ENCODE results near the gene RDM1.

RDM1 gene

GRCh38 chr17:35930211-35931065 lies at the start of gene RDM1:
Gene RDM1 (minus strand): TSS chr17:35930773. CDS start chr17:35930727, 46 bp downstream.
- no peak for DNase-seq (ENCODE audit: low read depth)
- H3K4me3 ChIP-seq (ENCODE audit: low read depth, low read length): peak within 1 kb of the TSS; percentile 46
- in situ Hi-C loops (cut with HindIII; ENCODE audit: low sequenced_read_pairs): no loop called here
- no peak for TF ChIP-seq CTCF (IDR thresholded peaks at IDR 0.05; ENCODE audit: low read depth, low read length, missing control alignments)

GRCh38 chr17:35978346-35978745 lies 47.8 kb upstream of the RDM1 start:
- H3K4me3 ChIP-seq (ENCODE audit: low read depth, low read length): no peak overlapping the region
- no peak for DNase-seq (ENCODE audit: low read depth)
- in situ Hi-C loops (cut with HindIII; ENCODE audit: low sequenced_read_pairs): loop anchor here (25.0 kb wide), 2 partner anchors 134 to 509 kb away; partner anchors contain the start of genes CCL4 and ZNHIT3
- TF ChIP-seq CTCF (IDR thresholded peaks at IDR 0.05; ENCODE audit: low read depth, low read length, missing control alignments): no peak

- no peak for DNase-seq (ENCODE audit: low read depth)
- no peak overlapping the region for H3K4me3 ChIP-seq (ENCODE audit: low read depth, low read length)
- in situ Hi-C loops (cut with HindIII; ENCODE audit: low sequenced_read_pairs): loop anchor here (25.0 kb wide), 2 partner anchors 135 to 510 kb away; partner anchors contain the start of genes CCL4 and ZNHIT3
- TF ChIP-seq CTCF (IDR thresholded peaks at IDR 0.05; ENCODE audit: low read depth, low read length, missing control alignments): no peak
Measured at GRCh38 chr17:35977509-35977908, 46.9 kb upstream of the RDM1 start.

- no peak for DNase-seq (ENCODE audit: low read depth)
- TF ChIP-seq CTCF (IDR thresholded peaks at IDR 0.05; ENCODE audit: low read depth, low read length, missing control alignments): no peak
- in situ Hi-C loops (cut with HindIII; ENCODE audit: low sequenced_read_pairs): no loop called here
- H3K4me3 ChIP-seq (ENCODE audit: low read depth, low read length): no peak overlapping the region
Measured at GRCh38 chr17:35973333-35974260, 43.0 kb upstream of the RDM1 start.

- no peak overlapping the region for H3K4me3 ChIP-seq (ENCODE audit: low read depth, low read length)
- no peak for DNase-seq (ENCODE audit: low read depth)
- no peak for TF ChIP-seq CTCF (IDR thresholded peaks at IDR 0.05; ENCODE audit: low read depth, low read length, missing control alignments)
- in situ Hi-C loops (cut with HindIII; ENCODE audit: low sequenced_read_pairs): no loop called here
Measured at GRCh38 chr17:35972945-35973332, 42.4 kb upstream of the RDM1 start.

GRCh38 chr17:35972535-35972934 lies 42.0 kb upstream of the RDM1 start:
- TF ChIP-seq CTCF (IDR thresholded peaks at IDR 0.05; ENCODE audit: low read depth, low read length, missing control alignments): no peak
- in situ Hi-C loops (cut with HindIII; ENCODE audit: low sequenced_read_pairs): no loop called here
- H3K4me3 ChIP-seq (ENCODE audit: low read depth, low read length): no peak overlapping the region
- no peak for DNase-seq (ENCODE audit: low read depth)

Measured in astrocyte of the cerebellum (primary cell).